Activated T-cell treated with anti-CD3 and anti-CD28 coated beads for 24 hours (primary cell): ENCODE data around the gene INHBB.
"Not testable (repeated sequence)": the region's sequence is repeated elsewhere in the genome, so short reads cannot be mapped to it uniquely, and the experiment has no call there.

ENCODE experiments used
- DNase-seq: peaks from one replicate; pipeline ENCODE4 v3.0.0-alpha.2; 2020; ENCODE audit warnings: low read depth

INHBB gene

GRCh38 chr2:120382541-120383144, 36.7 kb downstream of the INHBB start:
- no peak for DNase-seq

GRCh38 chr2:120383191-120383590, 37.3 kb downstream of the INHBB start:
- DNase-seq = no peak

GRCh38 chr2:120383631-120384340, 37.9 kb downstream of the INHBB start:
- DNase-seq = no peak

- DNase-seq = no peak
Observed at GRCh38 chr2:120384486-120385354, 38.8 kb downstream of the INHBB start.

- DNase-seq = no peak
Observed at GRCh38 chr2:120385355-120386127, 39.6 kb downstream of the INHBB start.

GRCh38 chr2:120388222-120389035, 42.5 kb downstream of the INHBB start:
- DNase-seq = no peak

- DNase-seq = no peak
Observed at GRCh38 chr2:120389036-120389391, 43.1 kb downstream of the INHBB start.

GRCh38 chr2:120390381-120391055, 44.6 kb downstream of the INHBB start:
- DNase-seq = no peak

GRCh38 chr2:120391382-120391781, 45.4 kb downstream of the INHBB start:
- DNase-seq = not testable (repeated sequence)

- no peak for DNase-seq
Observed at GRCh38 chr2:120391911-120392665, 46.2 kb downstream of the INHBB start.

- DNase-seq = no peak
Observed at GRCh38 chr2:120392923-120393322, 47.0 kb downstream of the INHBB start.

GRCh38 chr2:120393456-120393855, 47.5 kb downstream of the INHBB start:
- DNase-seq = no peak

- DNase-seq = no peak
Observed at GRCh38 chr2:120394764-120395163, 48.8 kb downstream of the INHBB start.

GRCh38 chr2:120395221-120396012, 49.5 kb downstream of the INHBB start:
- DNase-seq = no peak

GRCh38 chr2:120396013-120396860, 50.3 kb downstream of the INHBB start:
- no peak for DNase-seq

- DNase-seq = no peak
Observed at GRCh38 chr2:120396861-120397811, 51.2 kb downstream of the INHBB start.
